HL-60/S4 treated with phorbol 12-myristate 13-acetate at 8.2 ng/mL for 4 days and 3 days (cell line): ENCODE measurements around the gene S100A2.
"Not testable (repeated sequence)": the region's sequence is repeated elsewhere in the genome, so short reads cannot be mapped to it uniquely, and the experiment has no call there.

Experiments used
- in situ Hi-C: fragments of 300-500 bp; cut with MboI; formaldehyde crosslinking; loops from 2 replicates; pipeline ENCODE4 v1.15.0; 2022; ENCODE audit warnings: low sequenced_read_pairs

S100A2 gene

GRCh38 chr1:153592748-153593147 is 27.1 kb upstream of the S100A2 start:
- in situ Hi-C loops: no loop called here

DNA sequence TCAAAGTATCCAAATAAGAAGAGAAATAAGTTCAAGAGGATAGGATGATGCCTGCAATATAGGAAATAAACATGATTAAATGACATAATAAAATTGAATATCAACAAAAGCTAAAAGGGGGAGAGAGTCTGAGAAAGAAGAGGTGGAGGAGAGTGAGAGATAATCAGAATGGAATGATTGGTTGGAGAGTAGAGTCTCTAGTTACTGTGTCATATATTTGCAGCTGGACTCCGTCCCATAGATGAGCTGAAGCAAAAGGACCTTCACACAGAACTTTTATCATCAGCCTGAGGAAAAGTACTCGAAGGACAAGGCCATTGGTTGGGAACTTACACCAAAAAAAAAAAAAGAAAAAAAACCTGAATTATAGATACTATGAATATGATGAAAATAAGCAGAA is 22.8 kb upstream of the S100A2 start:
- in situ Hi-C loops: no loop called here

- in situ Hi-C loops: not testable (repeated sequence)
These were observed 22.4 kb upstream of the S100A2 start for GRCh38 chr1:153588033-153588432.

- in situ Hi-C loops: no loop called here
These were observed 21.7 kb upstream of the S100A2 start for GRCh38 chr1:153587314-153587713.

DNA sequence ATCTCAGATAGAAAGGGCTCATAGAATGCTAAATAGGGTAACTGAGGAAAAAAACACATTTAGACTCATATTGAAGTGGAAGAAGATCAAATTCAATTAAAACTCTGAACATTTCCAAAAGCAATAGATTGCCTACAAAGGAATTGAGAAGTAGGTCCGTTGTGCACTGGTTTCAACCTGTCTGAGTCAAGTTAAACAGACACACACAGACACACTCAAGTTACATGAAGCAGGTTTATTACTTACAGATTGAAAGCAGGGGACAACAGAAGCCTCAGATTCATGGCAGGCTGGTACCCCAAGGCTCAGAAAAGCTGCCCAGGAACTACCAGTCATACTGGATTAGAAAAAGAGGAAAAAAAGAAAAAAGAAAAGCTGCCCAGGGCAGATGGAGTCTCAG is 20.7 kb upstream of the S100A2 start:
- in situ Hi-C loops: no loop called here

DNA sequence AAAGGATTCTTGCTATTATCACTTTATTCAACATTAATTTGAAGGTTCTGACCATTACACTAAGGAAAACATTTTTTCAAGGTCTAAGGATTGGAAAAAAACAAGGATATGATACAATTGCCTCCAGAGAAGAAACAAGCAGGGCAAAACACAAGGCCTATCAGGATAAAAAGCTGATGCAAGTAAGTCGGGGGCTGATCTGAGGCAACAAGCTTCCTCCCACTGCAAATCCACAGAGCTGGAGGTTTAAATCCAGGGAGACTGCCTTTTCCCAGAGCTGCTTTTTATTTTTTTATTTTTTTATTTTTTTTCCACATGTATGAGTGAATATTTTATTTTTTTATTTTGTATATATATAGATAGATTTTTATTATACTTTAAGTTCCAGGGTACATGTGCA is 19.4 kb upstream of the S100A2 start:
- in situ Hi-C loops: no loop called here

- in situ Hi-C loops: no loop called here
These were observed 18.3 kb upstream of the S100A2 start for GRCh38 chr1:153583976-153584375.

DNA sequence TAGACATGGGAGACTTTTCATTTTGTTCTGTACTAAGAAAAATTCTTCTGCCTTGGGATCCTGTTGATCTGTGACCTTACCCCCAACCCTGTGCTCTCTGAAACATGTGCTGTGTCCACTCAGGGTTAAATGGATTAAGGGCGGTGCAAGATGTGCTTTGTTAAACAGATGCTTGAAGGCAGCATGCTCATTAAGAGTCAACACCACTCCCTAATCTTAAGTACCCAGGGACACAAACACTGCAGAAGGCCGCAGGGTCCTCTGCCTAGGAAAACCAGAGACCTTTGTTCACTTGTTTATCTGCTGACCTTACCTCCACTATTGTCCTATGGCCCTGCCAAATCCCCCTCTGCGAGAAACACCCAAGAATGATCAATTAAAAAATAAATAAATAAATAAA is 17.9 kb upstream of the S100A2 start:
- in situ Hi-C loops: not testable (repeated sequence)

GRCh38 chr1:153582836-153583235 is 17.2 kb upstream of the S100A2 start:
- in situ Hi-C loops: not testable (repeated sequence)

DNA sequence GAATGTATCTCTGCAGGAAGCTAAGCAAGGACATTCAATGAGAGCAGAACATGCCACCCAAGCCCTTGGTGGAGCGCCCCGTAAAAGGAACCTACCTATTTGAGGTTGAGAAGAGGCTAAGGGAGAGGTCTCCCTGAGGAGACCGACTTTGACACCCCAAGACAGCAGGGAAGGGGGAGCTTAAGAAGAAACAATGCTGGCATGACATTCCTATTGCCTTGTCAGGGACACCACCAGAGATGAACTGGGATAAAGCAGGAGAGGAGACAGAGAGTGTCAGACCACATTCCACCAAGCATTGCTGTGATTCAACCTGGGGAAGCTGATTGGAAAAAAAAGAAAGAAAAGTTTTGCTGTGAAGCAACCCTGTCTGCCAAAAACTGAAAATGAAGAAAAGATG is 13.3 kb upstream of the S100A2 start:
- in situ Hi-C loops: no loop called here

- in situ Hi-C loops: no loop called here
These were observed 12.8 kb upstream of the S100A2 start for GRCh38 chr1:153578490-153578889.

DNA sequence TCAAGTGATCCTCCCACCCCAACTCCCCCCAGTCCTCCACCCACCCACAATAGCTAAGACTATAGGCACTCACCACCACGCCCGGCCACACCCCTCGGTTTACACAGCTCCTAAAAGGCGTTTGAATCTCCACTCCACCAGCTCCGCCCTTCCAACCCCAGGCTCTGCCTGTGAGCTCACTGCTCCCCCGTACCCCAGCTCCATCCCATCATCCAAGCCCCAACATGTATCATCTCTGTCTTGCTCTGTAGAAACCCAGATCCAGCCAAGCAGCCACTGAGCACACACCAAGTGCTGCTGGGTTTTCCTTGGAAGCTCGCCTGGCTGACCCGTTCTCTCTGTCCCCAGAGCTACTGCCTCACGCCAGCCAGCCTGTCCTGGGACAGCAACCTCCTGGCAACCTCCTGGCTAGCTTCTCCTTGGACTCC is 12.0 kb upstream of the S100A2 start:
- in situ Hi-C loops: no loop called here

GRCh38 chr1:153577138-153577537 is 11.5 kb upstream of the S100A2 start:
- in situ Hi-C loops: no loop called here

DNA sequence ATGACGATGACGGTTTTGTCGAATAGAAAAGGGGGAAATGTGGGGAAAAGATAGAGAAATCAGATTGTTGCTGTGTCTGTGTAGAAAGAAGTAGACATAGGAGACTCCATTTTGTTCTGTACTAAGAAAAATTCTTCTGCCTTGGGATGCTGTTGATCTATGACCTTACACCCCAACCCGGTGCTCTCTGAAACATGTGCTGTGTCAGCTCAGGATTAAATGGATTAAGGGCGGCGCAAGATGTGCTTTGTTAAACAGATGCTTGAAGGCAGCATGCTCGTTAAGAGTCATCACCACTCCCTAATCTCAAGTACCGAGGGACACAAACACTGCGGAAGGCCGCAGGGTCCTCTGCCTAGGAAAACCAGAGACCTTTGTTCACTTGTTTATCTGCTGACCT is 9.9 kb upstream of the S100A2 start:
- in situ Hi-C loops: not testable (repeated sequence)

GRCh38 chr1:153575081-153575491 is 9.4 kb upstream of the S100A2 start:
- in situ Hi-C loops: not testable (repeated sequence)

DNA sequence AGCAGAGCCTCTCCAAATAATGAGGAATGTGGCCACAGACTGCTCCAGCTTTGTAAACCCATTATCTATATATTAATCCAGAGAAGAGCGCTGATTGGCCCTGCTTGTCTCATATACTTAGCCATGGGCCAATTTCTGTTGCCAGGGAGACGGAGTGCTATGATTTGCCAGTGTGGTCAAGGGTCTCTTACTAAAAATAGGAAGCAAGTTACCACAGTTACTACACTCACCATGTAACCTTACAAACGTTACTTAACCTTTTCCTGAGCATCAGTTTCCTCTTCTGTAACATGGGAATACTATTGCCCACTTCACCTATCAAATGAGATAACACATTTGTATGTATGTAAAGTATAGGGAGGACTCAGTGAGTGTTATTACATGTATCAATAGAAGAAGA is 7.7 kb upstream of the S100A2 start:
- in situ Hi-C loops: loop anchor here (5.0 kb wide), 1 partner anchor 44 kb away; the partner anchor contains the start of gene S100A14

- in situ Hi-C loops: loop anchor here (5.0 kb wide), 1 partner anchor 45 kb away; the partner anchor contains the start of gene S100A14
These were observed 6.9 kb upstream of the S100A2 start for GRCh38 chr1:153572569-153573015.

GRCh38 chr1:153571706-153572105 is 6.1 kb upstream of the S100A2 start:
- in situ Hi-C loops: loop anchor here (5.0 kb wide), 1 partner anchor 46 kb away; the partner anchor contains the start of gene S100A14

- in situ Hi-C loops: loop anchor here (5.0 kb wide), 1 partner anchor 46 kb away; the partner anchor contains the start of gene S100A14
These were observed 5.2 kb upstream of the S100A2 start for GRCh38 chr1:153570874-153571273.

- in situ Hi-C loops: no loop called here
These were observed 3.8 kb upstream of the S100A2 start for GRCh38 chr1:153569465-153569864.

GRCh38 chr1:153568367-153569099 is 2.9 kb upstream of the S100A2 start:
- in situ Hi-C loops: no loop called here

GRCh38 chr1:153567621-153568366 is 2.1 kb upstream of the S100A2 start:
- in situ Hi-C loops: no loop called here
